H9 (cell line): ENCODE results near the gene DTD1. TPM values are rescaled to one million over a fixed set of nuclear protein-coding genes. Genes with fewer than 3 reads are reported as not detected.
A peak's percentile ranks its signal among the peaks of the same experiment; 100 is the strongest.

Experiments used
- DNase-seq: peaks from one replicate; pipeline ENCODE4 v3.0.0-alpha.2; 2017
- H2AFZ ChIP-seq: one replicate; pipeline ENCODE4 v1.6.1; 2013; ENCODE audit warnings: mild to moderate bottlenecking, low read length, control low read depth, moderate library complexity
- H2AK5ac ChIP-seq: 2 replicates; pipeline ENCODE4 v1.6.1; 2013; ENCODE audit warnings: low read length, control low read depth, mixed read lengths; ENCODE audit not compliant: insufficient read length
- H2BK120ac ChIP-seq: one replicate; pipeline ENCODE4 v1.6.1; 2013; ENCODE audit warnings: low read depth, mild to moderate bottlenecking, low read length, control low read depth, inconsistent platforms; ENCODE audit not compliant: poor library complexity, severe bottlenecking
- H2BK12ac ChIP-seq: 2 replicates; pipeline ENCODE4 v1.6.1; 2013; ENCODE audit warnings: low read length, control low read depth, mixed read lengths, low read depth; ENCODE audit not compliant: insufficient read length
- H2BK15ac ChIP-seq: 2 replicates; pipeline ENCODE4 v1.6.1; 2013; ENCODE audit warnings: low read depth, low read length, control low read depth
- H2BK20ac ChIP-seq: one replicate; pipeline ENCODE4 v1.6.1; 2013; ENCODE audit warnings: low read depth, mild to moderate bottlenecking, low read length, control low read depth, inconsistent platforms; ENCODE audit not compliant: poor library complexity, severe bottlenecking
- H2BK5ac ChIP-seq: 2 replicates; pipeline ENCODE4 v1.6.1; 2013; ENCODE audit warnings: low read length, control low read depth, mixed read lengths; ENCODE audit not compliant: insufficient read length
- H3K14ac ChIP-seq: 2 replicates; pipeline ENCODE4 v1.6.1; 2013; ENCODE audit warnings: low read length, control low read depth; ENCODE audit not compliant: insufficient read depth
- H3K18ac ChIP-seq: 2 replicates; pipeline ENCODE4 v1.6.1; 2013; ENCODE audit warnings: low read depth, mild to moderate bottlenecking, mixed read lengths, low read length, control low read depth; ENCODE audit not compliant: insufficient read length
- H3K23ac ChIP-seq: 2 replicates; pipeline ENCODE4 v1.6.1; 2013; ENCODE audit warnings: low read length, control low read depth, mixed read lengths, low read depth; ENCODE audit not compliant: insufficient read length
- H3K23me2 ChIP-seq: 2 replicates; pipeline ENCODE4 v1.6.1; 2013; ENCODE audit warnings: low read depth, mild to moderate bottlenecking, mixed read lengths, low read length, control low read depth; ENCODE audit not compliant: insufficient read length, poor library complexity, severe bottlenecking
- H3K27ac ChIP-seq: 2 replicates; pipeline ENCODE4 v1.5.1; 2013; ENCODE audit warnings: low read length, control low read depth, mixed read lengths, low read depth; ENCODE audit not compliant: insufficient read length
- H3K27me3 ChIP-seq: 2 replicates; pipeline ENCODE4 v1.6.1; 2013; ENCODE audit warnings: low read length, control low read depth, inconsistent platforms; ENCODE audit not compliant: insufficient read depth
- H3K4ac ChIP-seq: 2 replicates; pipeline ENCODE4 v1.6.1; 2013; ENCODE audit warnings: low read depth, mild to moderate bottlenecking, control low read depth, inconsistent platforms, low read length, moderate library complexity
- H3K4me1 ChIP-seq: 2 replicates; pipeline ENCODE4 v1.6.1; 2013; ENCODE audit warnings: low read length, control low read depth, inconsistent platforms; ENCODE audit not compliant: insufficient read depth
- H3K4me2 ChIP-seq: 2 replicates; pipeline ENCODE4 v1.6.1; 2013; ENCODE audit warnings: low read length, control low read depth, mixed read lengths; ENCODE audit not compliant: insufficient read length, insufficient read depth
- H3K56ac ChIP-seq: 2 replicates; pipeline ENCODE4 v1.6.1; 2013; ENCODE audit warnings: low read depth, mild to moderate bottlenecking, mixed read lengths, low read length, control low read depth; ENCODE audit not compliant: insufficient read length
- H3K79me1 ChIP-seq: 2 replicates; pipeline ENCODE4 v1.6.1; 2013; ENCODE audit warnings: low read depth, mild to moderate bottlenecking, moderate library complexity, low read length, control low read depth, inconsistent platforms; ENCODE audit not compliant: insufficient read depth, poor library complexity, severe bottlenecking
- H3K79me2 ChIP-seq: 2 replicates; pipeline ENCODE4 v1.6.1; 2013; ENCODE audit warnings: low read length, control low read depth, inconsistent platforms; ENCODE audit not compliant: insufficient read depth
- H3K9ac ChIP-seq: 2 replicates; pipeline ENCODE4 v1.6.1; 2013; ENCODE audit warnings: low read length, control low read depth, mixed read lengths; ENCODE audit not compliant: insufficient read length; ENCODE audit errors: extremely low read depth
- H3K9me3 ChIP-seq: one replicate; pipeline ENCODE4 v1.6.1; 2013; ENCODE audit warnings: low read depth, low read length, inconsistent platforms; ENCODE audit not compliant: control insufficient read depth
- H3T11ph ChIP-seq: one replicate; pipeline ENCODE4 v1.6.1; 2013; ENCODE audit warnings: mild to moderate bottlenecking, low read length, control low read depth, inconsistent platforms
- H4K20me1 ChIP-seq: one replicate; pipeline ENCODE4 v1.6.1; 2013; ENCODE audit not compliant: control insufficient read depth, insufficient read length, insufficient read depth
- H4K5ac ChIP-seq: 2 replicates; pipeline ENCODE4 v1.6.1; 2013; ENCODE audit warnings: low read depth, mild to moderate bottlenecking, mixed read lengths, low read length, control low read depth; ENCODE audit not compliant: insufficient read length
- H4K8ac ChIP-seq: replicated peaks from 2 replicates; pipeline ENCODE4 v1.6.1; 2013; ENCODE audit warnings: low read length, control low read depth, mixed read lengths, low read depth; ENCODE audit not compliant: insufficient read length
- H4K91ac ChIP-seq: 2 replicates; pipeline ENCODE4 v1.6.1; 2013; ENCODE audit warnings: low read depth, mild to moderate bottlenecking, moderate library complexity, mixed read lengths, low read length, control low read depth; ENCODE audit not compliant: insufficient read length
- H3K27ac Mint-ChIP-seq, 3 experiments: 2 replicates in 2 of 3; 3 replicates in 1 of 3; pipeline ENCODE4 v1.8.0; 2020 to 2021; ENCODE audit warnings: mixed read lengths in 3 of 3, mild to moderate bottlenecking in 1 of 3, moderate library complexity in 1 of 3
- H3K27me3 Mint-ChIP-seq: 2 replicates; pipeline ENCODE4 v1.8.0; 2021; ENCODE audit warnings: low read depth, mild to moderate bottlenecking, moderate library complexity, mixed read lengths
- H3K36me3 Mint-ChIP-seq, 3 experiments: 2 replicates in 2 of 3; 3 replicates in 1 of 3; pipeline ENCODE4 v1.8.0; 2020 to 2021; ENCODE audit warnings: low read depth in 3 of 3, mixed read lengths in 3 of 3; ENCODE audit not compliant: insufficient read depth in 1 of 3
- H3K4me1 Mint-ChIP-seq, 2 experiments: 2 replicates each; pipeline ENCODE4 v1.8.0; 2020; ENCODE audit warnings: mixed read lengths in 2 of 2
- H3K4me3 Mint-ChIP-seq, 2 experiments: 2 replicates in 1 of 2; 3 replicates in 1 of 2; pipeline ENCODE4 v1.8.0; 2020 to 2021; ENCODE audit warnings: mild to moderate bottlenecking in 2 of 2, mixed read lengths in 2 of 2, moderate library complexity in 1 of 2
- H3K9me3 Mint-ChIP-seq, 2 experiments: 2 replicates in 1 of 2; 3 replicates in 1 of 2; pipeline ENCODE4 v1.8.0; 2020; ENCODE audit warnings: mild to moderate bottlenecking in 2 of 2, mixed read lengths in 2 of 2, moderate library complexity in 1 of 2
- CTCF ChIP-seq: fragments of 200-600 bp; sonication (generic); conservative IDR thresholded peaks from 3 replicates; pipeline ENCODE4 v1.8.0; 2021; ENCODE audit warnings: antibody characterized with exemption, mild to moderate bottlenecking
- WGBS: extraction: QIAGEN DNeasy Blood & Tissue Kit; methylation state at CpG from one replicate; pipeline ENCODE4 v1.1.7; 2013; ENCODE audit warnings: missing lambda C conversion rate, low lambda C conversion rate, mixed read lengths; ENCODE audit not compliant: insufficient read length; ENCODE audit errors: extremely low coverage; 5-methylcytosine and 5-hydroxymethylcytosine counted together
- total RNA-seq: library from RNA; stranded (reverse); gene quantifications from 2 replicates; pipeline ENCODE4 v1.2.1, GENCODE V29; 2021

DTD1 gene
- total RNA-seq, 1 experiment from 2014 or later, result 62.0 TPM

- Histone ChIP-seq H4K20me1 (no peaks in the 10 kb centered on the region), H2BK120ac (no peak overlapping the region), H3K9ac (no peak overlapping the region), H3K79me1 (no peaks in the 10 kb centered on the region), H4K5ac (no peak overlapping the region), H3K27me3 (no peaks in the 10 kb centered on the region), H2BK5ac (no peak overlapping the region), H4K91ac (no peak overlapping the region), H2BK12ac (no peak overlapping the region), H2AFZ (no peak overlapping the region), H3K79me2 (no peaks in the 10 kb centered on the region), H3K56ac (no peak overlapping the region), H2BK15ac (no peak overlapping the region), H3K4me2 (no peak overlapping the region), H3K14ac (no peak overlapping the region), H4K8ac (no peak overlapping the region), H3K18ac (peak overlapping the region; percentile 7), H3K4ac (no peak overlapping the region), H3K9me3 (no peaks in the 10 kb centered on the region), H3T11ph (no peak overlapping the region), H2BK20ac (no peak overlapping the region), H3K4me1 (peaks cover 8% of the 10 kb centered on the region; the same call in 1 of the 2 replicates), H3K23me2 (no peaks in the 10 kb centered on the region), H3K23ac (no peak overlapping the region), H3K27ac (no peak overlapping the region), H2AK5ac (no peak overlapping the region)
- Mint-ChIP-seq H3K4me1 (peaks cover 23 to 26% of the 10 kb centered on the region in 2 experiments), H3K27ac (peak overlapping the region; percentile 81 to 88 (median 85)), H3K27me3 (no peaks in the 10 kb centered on the region), H3K36me3 (no peaks in the 10 kb centered on the region), H3K4me3 (no peak overlapping the region), H3K9me3 (no peaks in the 10 kb centered on the region; a peak in 1 of 5 replicates)
- WGBS, result no CpG with 5 or more reads among the region's 4 CpGs
- no peak for TF ChIP-seq CTCF
- DNase-seq, result no peak
These were observed 111.0 kb downstream of the DTD1 start for GRCh38 chr20:18698735-18699380.
